LoVo (cell line): ENCODE results near the gene TARS2.

ENCODE experiments used
- DNase-seq: peaks from one replicate; pipeline ENCODE4 v3.0.0-alpha.2; 2016; ENCODE audit warnings: low spot score

TARS2 gene

GRCh38 chr1:150555198-150555970 lies 68.2 kb downstream of the TARS2 start:
- no peak for DNase-seq

- no peak for DNase-seq
Observed at GRCh38 chr1:150555971-150556865, 69.0 kb downstream of the TARS2 start.

- no peak for DNase-seq
Observed at GRCh38 chr1:150557065-150557600, 69.9 kb downstream of the TARS2 start.
